Coronary artery (tissue), 2 donors: ENCODE measurements around the gene FAM83F.

Source experiments
- DNase-seq: peaks from one replicate; pipeline ENCODE4 v3.0.0-alpha.2; 2017; ENCODE audit warnings: low spot score
- H3K27ac ChIP-seq, 2 donors: fragments of 200-600 bp; sonication (generic); one replicate each; pipeline ENCODE4 v1.5.1; 2016 to 2019
- H3K4me3 ChIP-seq: fragments of 200-600 bp; sonication (generic); 2 replicates; pipeline ENCODE4 v1.5.1; 2016; ENCODE audit warnings: mild to moderate bottlenecking, moderate library complexity
- CTCF ChIP-seq: fragments of 200-600 bp; sonication (generic); IDR thresholded peaks from one replicate; pipeline ENCODE4 v1.5.1; 2019; ENCODE audit warnings: antibody characterized with exemption

The FAM83F gene

GRCh38 chr22:40057652-40058051, 62.9 kb downstream of the FAM83F start:
- TF ChIP-seq CTCF = no peak
- no peak overlapping the region for H3K4me3 ChIP-seq
- H3K27ac ChIP-seq = no peak overlapping the region
- DNase-seq = no peak

- TF ChIP-seq CTCF = no peak
- DNase-seq = no peak
These were observed 63.5 kb downstream of the FAM83F start for GRCh38 chr22:40058265-40058664.

GRCh38 chr22:40065981-40066380, 71.2 kb downstream of the FAM83F start:
- H3K27ac ChIP-seq = no peak overlapping the region
- TF ChIP-seq CTCF = no peak
- no peak for DNase-seq
- H3K4me3 ChIP-seq = no peak overlapping the region

More at GRCh38 chr22:40058265-40058664, 63.5 kb downstream of the FAM83F start:
- Histone ChIP-seq H3K27ac (no peak overlapping the region), H3K4me3 (no peak overlapping the region)

- DNase-seq = no peak
- Histone ChIP-seq H3K27ac (no peak overlapping the region), H3K4me3 (no peak overlapping the region)
- TF ChIP-seq CTCF = no peak
These were observed 72.9 kb downstream of the FAM83F start for GRCh38 chr22:40067639-40068038.

GRCh38 chr22:40070701-40071100, 75.9 kb downstream of the FAM83F start:
- Histone ChIP-seq H3K27ac (no peak overlapping the region), H3K4me3 (no peak overlapping the region)
- TF ChIP-seq CTCF = no peak
- no peak for DNase-seq

- Histone ChIP-seq H3K27ac (no peak overlapping the region), H3K4me3 (no peak overlapping the region)
- DNase-seq = no peak
- TF ChIP-seq CTCF = no peak
These were observed 77.0 kb downstream of the FAM83F start for GRCh38 chr22:40071720-40072119.

- no peak overlapping the region for H3K27ac ChIP-seq
- DNase-seq = no peak
- no peak overlapping the region for H3K4me3 ChIP-seq
- no peak for TF ChIP-seq CTCF
These were observed 82.2 kb downstream of the FAM83F start for GRCh38 chr22:40076702-40077645.
